Dendritic cell treated with granulocyte-macrophage colony-stimulating factor and Interleukin-4, amounts not matched to agents 40 ng/mL and 50 ng/mL, for 4 days (primary cell): ENCODE measurements around the gene TAS1R2.

Experiments used
- H3K27ac Mint-ChIP-seq: one replicate; pipeline ENCODE4 v1.8.0; 2022; ENCODE audit warnings: mild to moderate bottlenecking, mixed read lengths
- H3K27me3 Mint-ChIP-seq: one replicate; pipeline ENCODE4 v1.8.0; 2022; ENCODE audit warnings: mild to moderate bottlenecking, mixed read lengths
- H3K36me3 Mint-ChIP-seq: one replicate; pipeline ENCODE4 v1.8.0; 2022; ENCODE audit warnings: low read depth, mixed read lengths
- H3K4me1 Mint-ChIP-seq: one replicate; pipeline ENCODE4 v1.8.0; 2022; ENCODE audit warnings: low read depth, mixed read lengths
- H3K4me3 Mint-ChIP-seq: one replicate; pipeline ENCODE4 v1.8.0; 2022; ENCODE audit warnings: mild to moderate bottlenecking, moderate library complexity, mixed read lengths
- H3K9me3 Mint-ChIP-seq: one replicate; pipeline ENCODE4 v1.8.0; 2022; ENCODE audit warnings: mixed read lengths
- intact Hi-C: fragments of 100-400 bp; cut with micrococcal nuclease; formaldehyde crosslinking; loops from one replicate; pipeline ENCODE4 v1.15.0; 2022

TAS1R2 gene

DNA sequence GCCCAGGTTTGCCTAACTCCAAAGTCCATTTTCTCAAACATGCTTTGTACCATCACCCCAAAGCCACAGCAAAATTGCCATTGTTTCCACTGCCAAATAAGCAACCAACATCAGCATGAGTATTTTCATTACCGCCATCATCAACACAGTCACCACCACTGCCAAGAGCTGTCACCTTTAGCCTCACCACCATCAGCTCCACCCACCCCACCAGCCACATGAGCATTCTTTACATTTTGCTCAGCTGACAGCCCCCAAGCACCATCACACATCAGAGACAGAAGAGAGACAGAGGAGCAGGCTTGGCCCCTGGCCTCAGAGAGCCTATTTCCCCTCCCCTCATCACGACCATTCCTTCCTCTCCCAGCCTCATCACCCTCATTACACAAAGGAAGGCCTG, 42.7 kb downstream of the TAS1R2 start:
- Mint-ChIP-seq H3K36me3 (no peaks in the 10 kb centered on the region), H3K9me3 (no peaks in the 10 kb centered on the region), H3K4me1 (no peaks in the 10 kb centered on the region), H3K27me3 (peaks cover 44% of the 10 kb centered on the region), H3K27ac (no peak overlapping the region), H3K4me3 (no peak overlapping the region)
- intact Hi-C loops, result no loop called here

- no peaks in the 10 kb centered on the region for H3K36me3 Mint-ChIP-seq
- no peaks in the 10 kb centered on the region for H3K4me1 Mint-ChIP-seq
- intact Hi-C loops, result no loop called here
- peaks cover 39% of the 10 kb centered on the region for H3K27me3 Mint-ChIP-seq
- H3K4me3 Mint-ChIP-seq, result no peak overlapping the region
- H3K9me3 Mint-ChIP-seq, result no peaks in the 10 kb centered on the region
- no peak overlapping the region for H3K27ac Mint-ChIP-seq
Observed at GRCh38 chr1:18814874-18815531, 44.5 kb downstream of the TAS1R2 start.

- no peaks in the 10 kb centered on the region for H3K36me3 Mint-ChIP-seq
- intact Hi-C loops, result no loop called here
- H3K9me3 Mint-ChIP-seq, result no peaks in the 10 kb centered on the region
- no peak overlapping the region for H3K4me3 Mint-ChIP-seq
- no peaks in the 10 kb centered on the region for H3K4me1 Mint-ChIP-seq
- peaks cover 36% of the 10 kb centered on the region for H3K27me3 Mint-ChIP-seq
- no peak overlapping the region for H3K27ac Mint-ChIP-seq
Observed at GRCh38 chr1:18814425-18814824, 45.0 kb downstream of the TAS1R2 start.

- no peak overlapping the region for H3K4me3 Mint-ChIP-seq
- intact Hi-C loops, result no loop called here
- peaks cover 26% of the 10 kb centered on the region for H3K27me3 Mint-ChIP-seq
- H3K27ac Mint-ChIP-seq, result no peak overlapping the region
- no peaks in the 10 kb centered on the region for H3K36me3 Mint-ChIP-seq
- H3K9me3 Mint-ChIP-seq, result no peaks in the 10 kb centered on the region
- H3K4me1 Mint-ChIP-seq, result no peaks in the 10 kb centered on the region
Observed at GRCh38 chr1:18812453-18812939, 47.0 kb downstream of the TAS1R2 start.

GRCh38 chr1:18811733-18812452, 47.6 kb downstream of the TAS1R2 start:
- Mint-ChIP-seq H3K9me3 (no peaks in the 10 kb centered on the region), H3K4me3 (no peak overlapping the region), H3K36me3 (no peaks in the 10 kb centered on the region), H3K4me1 (no peaks in the 10 kb centered on the region), H3K27ac (no peak overlapping the region), H3K27me3 (peaks cover 20% of the 10 kb centered on the region)
- intact Hi-C loops, result no loop called here

GRCh38 chr1:18809953-18810899, 49.2 kb downstream of the TAS1R2 start:
- no peaks in the 10 kb centered on the region for H3K9me3 Mint-ChIP-seq
- H3K4me3 Mint-ChIP-seq, result no peak overlapping the region
- intact Hi-C loops, result no loop called here
- no peak overlapping the region for H3K27ac Mint-ChIP-seq
- H3K27me3 Mint-ChIP-seq, result peaks cover 14% of the 10 kb centered on the region
- H3K36me3 Mint-ChIP-seq, result no peaks in the 10 kb centered on the region
- no peaks in the 10 kb centered on the region for H3K4me1 Mint-ChIP-seq

DNA sequence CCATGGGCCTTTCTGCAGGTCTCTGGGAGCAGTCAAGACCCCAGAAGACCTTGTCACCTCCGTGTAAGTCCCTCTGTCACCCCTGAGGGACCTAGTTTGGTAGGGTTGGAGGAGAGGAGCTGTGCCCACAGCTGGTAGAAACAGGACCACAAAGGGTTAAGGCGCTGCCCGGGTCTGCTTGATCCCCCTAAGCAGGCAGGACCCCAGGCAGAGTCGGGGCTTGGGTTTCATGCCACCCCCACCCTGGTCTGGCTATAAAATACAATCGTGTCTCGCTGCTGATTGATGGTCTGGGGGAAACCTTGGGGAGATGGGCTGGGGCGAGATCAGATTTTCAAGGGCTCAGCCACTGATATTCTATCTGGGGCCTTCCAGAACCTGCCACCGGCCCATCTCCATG, 50.9 kb downstream of the TAS1R2 start:
- intact Hi-C loops, result no loop called here
- Mint-ChIP-seq H3K36me3 (no peaks in the 10 kb centered on the region), H3K9me3 (no peaks in the 10 kb centered on the region)

DNA sequence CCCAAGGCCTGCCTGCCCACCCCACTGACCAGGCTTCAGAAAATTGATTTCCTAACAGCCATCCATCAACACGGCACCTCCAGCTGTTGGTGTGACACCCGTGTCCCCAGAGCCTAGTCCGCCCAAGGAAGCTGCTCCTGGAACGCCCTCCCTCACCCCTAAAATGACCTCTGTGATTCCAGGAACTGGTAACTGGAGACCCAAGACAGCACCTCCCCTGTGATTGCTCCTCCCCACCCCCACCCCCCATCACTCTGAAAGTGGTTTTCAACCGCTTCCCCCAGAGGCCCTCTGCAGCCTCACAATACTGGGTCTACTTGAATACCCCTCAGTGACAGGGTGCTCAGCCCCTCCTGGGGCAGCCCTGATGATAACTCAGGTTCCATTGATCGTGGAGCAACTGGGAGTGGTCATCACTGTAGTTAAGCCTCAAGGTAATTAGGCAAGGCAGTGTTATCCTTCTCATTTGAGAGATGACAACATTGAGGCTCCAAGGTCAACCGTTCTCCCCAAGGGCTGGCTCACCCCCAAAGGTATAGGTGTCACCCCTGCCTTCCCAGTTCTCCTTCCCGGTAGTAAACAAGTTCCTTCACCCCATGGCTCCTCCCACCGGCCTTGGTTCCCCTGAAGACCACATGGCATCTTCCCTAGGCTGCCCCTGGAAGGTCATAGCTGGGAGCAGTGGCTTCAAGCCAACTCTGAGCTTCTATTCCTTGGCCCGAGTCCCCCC, 52.0 kb downstream of the TAS1R2 start:
- Mint-ChIP-seq H3K4me1 (no peaks in the 10 kb centered on the region), H3K27ac (no peak overlapping the region), H3K4me3 (no peak overlapping the region), H3K27me3 (peaks cover 13% of the 10 kb centered on the region), H3K36me3 (no peaks in the 10 kb centered on the region), H3K9me3 (no peaks in the 10 kb centered on the region)
- intact Hi-C loops, result no loop called here

More for the DNA sequence above, 50.9 kb downstream of the TAS1R2 start:
- Mint-ChIP-seq H3K4me1 (no peaks in the 10 kb centered on the region), H3K27me3 (peaks cover 16% of the 10 kb centered on the region), H3K27ac (no peak overlapping the region), H3K4me3 (no peak overlapping the region)

DNA sequence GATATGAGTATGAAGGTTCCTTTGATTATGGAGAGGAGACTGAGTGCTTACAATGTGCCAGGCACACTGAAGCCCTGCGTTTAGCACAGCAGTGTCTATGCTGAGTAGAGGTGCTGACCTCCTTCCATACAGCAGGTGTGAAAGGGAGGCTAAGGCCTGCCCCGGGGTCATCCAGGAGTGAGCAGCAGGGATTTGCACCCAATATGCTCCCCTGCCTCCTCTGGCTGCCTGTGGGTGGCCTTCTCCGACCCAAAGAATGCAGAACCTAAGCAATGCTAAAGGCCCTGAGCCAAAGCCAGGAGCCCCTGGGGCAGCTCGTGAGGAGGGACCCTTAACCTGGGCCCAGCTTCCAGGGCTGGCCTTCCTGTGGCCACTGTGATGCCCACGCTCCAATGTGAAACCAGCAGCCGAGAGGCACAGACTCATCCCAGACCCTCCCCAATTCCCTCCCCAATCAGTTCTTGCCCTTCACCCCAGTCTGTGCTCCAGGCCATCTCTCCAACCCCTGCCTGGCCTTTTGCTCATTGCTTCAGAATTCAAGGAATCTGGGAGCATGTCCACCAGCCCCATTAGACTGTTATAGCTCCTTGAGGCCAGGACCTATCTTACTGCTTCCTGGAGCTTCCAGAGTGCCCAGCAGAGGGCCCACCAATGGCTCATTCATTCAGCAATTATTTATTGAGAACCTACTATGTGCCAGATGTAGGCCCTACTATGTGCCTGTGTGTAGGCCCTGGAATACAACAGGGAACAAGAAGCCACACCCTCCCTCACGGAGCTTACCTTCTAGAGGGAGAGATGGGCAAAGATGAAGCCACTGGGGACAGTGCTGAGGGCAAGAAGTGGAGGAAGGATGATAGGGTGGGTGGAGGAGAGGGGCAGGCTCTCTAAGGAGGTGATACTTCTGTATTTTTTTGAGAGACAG, 53.3 kb downstream of the TAS1R2 start:
- Mint-ChIP-seq H3K9me3 (no peaks in the 10 kb centered on the region), H3K4me3 (no peak overlapping the region), H3K36me3 (no peaks in the 10 kb centered on the region), H3K27ac (no peak overlapping the region), H3K4me1 (no peaks in the 10 kb centered on the region), H3K27me3 (peaks cover 8% of the 10 kb centered on the region)
- intact Hi-C loops, result no loop called here

DNA sequence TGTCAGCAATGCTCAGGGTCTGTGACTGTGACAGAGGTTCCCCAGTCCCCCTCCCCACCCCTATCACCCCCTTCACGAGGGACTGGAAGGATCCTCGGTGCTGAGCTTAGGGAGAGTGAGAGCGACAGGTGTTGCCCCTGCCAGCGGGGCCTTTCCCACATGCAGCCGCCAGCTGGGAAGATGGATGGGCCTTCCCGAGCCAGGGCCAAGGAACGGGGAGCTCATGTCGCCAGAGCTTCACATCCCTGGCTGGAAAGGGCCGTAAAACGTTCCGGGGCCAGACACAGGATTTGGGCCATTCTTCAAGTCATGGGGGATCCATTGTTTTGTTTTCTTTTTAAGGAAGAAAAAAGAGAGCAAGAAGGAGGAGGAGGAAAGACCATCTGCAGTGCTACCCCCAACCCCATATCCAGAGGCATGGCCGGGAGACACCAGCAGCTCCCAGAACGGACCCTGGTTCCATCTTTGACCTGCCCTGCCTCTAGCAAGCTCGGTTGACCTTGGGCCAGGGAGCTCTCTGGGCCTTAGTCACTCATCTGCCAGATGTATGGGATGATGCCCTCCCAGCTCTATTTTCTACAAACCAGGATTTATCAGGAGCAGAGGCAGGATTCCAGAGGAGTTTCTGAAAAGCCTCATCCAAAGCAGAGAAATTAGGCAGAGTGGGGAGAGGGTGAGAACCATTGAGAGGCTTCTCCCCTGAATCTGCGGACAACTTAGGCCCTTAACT, 54.1 kb downstream of the TAS1R2 start:
- intact Hi-C loops, result no loop called here
- Mint-ChIP-seq H3K9me3 (no peaks in the 10 kb centered on the region), H3K27me3 (peaks cover 8% of the 10 kb centered on the region), H3K27ac (no peak overlapping the region), H3K4me3 (no peak overlapping the region), H3K4me1 (no peaks in the 10 kb centered on the region), H3K36me3 (no peaks in the 10 kb centered on the region)

GRCh38 chr1:18803851-18804250, 55.6 kb downstream of the TAS1R2 start:
- H3K36me3 Mint-ChIP-seq, result no peaks in the 10 kb centered on the region
- no peaks in the 10 kb centered on the region for H3K9me3 Mint-ChIP-seq
- H3K4me3 Mint-ChIP-seq, result no peak overlapping the region
- intact Hi-C loops, result no loop called here
- H3K4me1 Mint-ChIP-seq, result no peaks in the 10 kb centered on the region
- H3K27ac Mint-ChIP-seq, result no peak overlapping the region
- peaks cover 8% of the 10 kb centered on the region for H3K27me3 Mint-ChIP-seq

DNA sequence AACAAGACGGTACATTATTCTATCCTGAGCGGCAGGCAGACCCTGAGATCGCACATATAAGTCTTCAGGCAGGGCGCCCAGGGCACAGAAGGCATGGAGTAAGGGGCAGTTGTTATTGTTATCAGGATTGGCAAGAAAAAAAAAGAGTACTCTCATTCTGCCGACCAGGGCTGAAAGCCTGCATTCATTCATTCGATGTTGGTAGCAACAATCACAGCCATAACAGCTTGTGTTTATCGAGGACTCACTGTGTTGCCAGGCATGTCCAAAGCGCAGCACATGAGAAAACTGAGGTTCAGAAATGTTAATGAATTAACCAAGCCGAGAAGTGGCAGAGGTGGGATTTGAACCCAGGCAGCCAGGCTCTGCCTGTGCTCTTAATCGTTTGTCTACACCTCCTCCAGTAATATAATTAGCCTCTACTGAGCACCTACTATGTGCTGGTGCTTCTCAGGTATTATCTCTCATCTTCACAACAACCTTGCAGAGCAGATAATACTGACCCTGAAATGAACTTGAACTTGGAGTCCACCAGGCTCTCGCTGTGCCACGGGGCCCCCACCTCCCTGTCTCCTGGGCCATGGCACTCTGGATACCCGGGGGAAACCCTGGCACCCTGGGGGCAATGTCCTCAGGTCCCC, 56.2 kb downstream of the TAS1R2 start:
- Mint-ChIP-seq H3K4me1 (no peaks in the 10 kb centered on the region), H3K36me3 (no peaks in the 10 kb centered on the region)

More for the DNA sequence above, 56.2 kb downstream of the TAS1R2 start:
- Mint-ChIP-seq H3K4me3 (no peak overlapping the region), H3K9me3 (no peaks in the 10 kb centered on the region), H3K27me3 (peaks cover 8% of the 10 kb centered on the region), H3K27ac (no peak overlapping the region)
- intact Hi-C loops, result no loop called here
